GM21526 (cell line): Measurements from ENCODE around the gene SLC44A3.

Experiments
- ATAC-seq: cut with Tn5 transposase; IDR thresholded peaks from one replicate; pipeline ENCODE4 v1.9.1; 2021; ENCODE audit warnings: moderate library complexity; ENCODE audit not compliant: unreplicated experiment, low FRiP score

SLC44A3 gene

GRCh38 chr1:94819945-94820746, at the start of gene SLC44A3:
SLC44A3 (plus strand) TSS chr1:94820357; CDS start chr1:94820452, 95 bp downstream.
- ATAC-seq = no peak

GRCh38 chr1:94772230-94772641, 47.9 kb upstream of the SLC44A3 start:
- no peak for ATAC-seq

GRCh38 chr1:94772845-94773244, 47.3 kb upstream of the SLC44A3 start:
- no peak for ATAC-seq

- ATAC-seq = no peak
Observed at GRCh38 chr1:94773296-94773809, 46.8 kb upstream of the SLC44A3 start.

- ATAC-seq = no peak
Observed at GRCh38 chr1:94773931-94774422, 46.2 kb upstream of the SLC44A3 start.

- no peak for ATAC-seq
Observed at GRCh38 chr1:94776474-94776873, 43.7 kb upstream of the SLC44A3 start.

- no peak for ATAC-seq
Observed at GRCh38 chr1:94777281-94777680, 42.9 kb upstream of the SLC44A3 start.

- ATAC-seq = no peak
Observed at GRCh38 chr1:94778808-94779207, 41.3 kb upstream of the SLC44A3 start.

- no peak for ATAC-seq
Observed at GRCh38 chr1:94783342-94784189, 36.6 kb upstream of the SLC44A3 start.

- ATAC-seq = no peak
Observed at GRCh38 chr1:94784190-94784515, 36.0 kb upstream of the SLC44A3 start.

- ATAC-seq = no peak
Observed at GRCh38 chr1:94787691-94788090, 32.5 kb upstream of the SLC44A3 start.

- ATAC-seq = no peak
Observed at GRCh38 chr1:94790246-94790645, 29.9 kb upstream of the SLC44A3 start.

- no peak for ATAC-seq
Observed at GRCh38 chr1:94790670-94791069, 29.5 kb upstream of the SLC44A3 start.

- peak; percentile 98 for ATAC-seq
Observed at GRCh38 chr1:94792473-94793295, 27.5 kb upstream of the SLC44A3 start.

- no peak for ATAC-seq
Observed at GRCh38 chr1:94793296-94793656, 26.9 kb upstream of the SLC44A3 start.

- ATAC-seq = no peak
Observed at GRCh38 chr1:94795434-94795833, 24.7 kb upstream of the SLC44A3 start.

- no peak for ATAC-seq
Observed at GRCh38 chr1:94796266-94796665, 23.9 kb upstream of the SLC44A3 start.

- ATAC-seq = no peak
Observed at GRCh38 chr1:94797291-94797690, 22.9 kb upstream of the SLC44A3 start.

GRCh38 chr1:94798054-94798453, 22.1 kb upstream of the SLC44A3 start:
- ATAC-seq = no peak

- ATAC-seq = no peak
Observed at GRCh38 chr1:94798462-94798861, 21.7 kb upstream of the SLC44A3 start.

GRCh38 chr1:94799206-94799605, 21.0 kb upstream of the SLC44A3 start:
- no peak for ATAC-seq
